H9 (cell line): ENCODE results near the gene CCR2. TPM values are rescaled to one million over a fixed set of nuclear protein-coding genes. Genes with fewer than 3 reads are reported as not detected.

Experiments used
- DNase-seq: peaks from one replicate; pipeline ENCODE4 v3.0.0-alpha.2; 2017
- H2AFZ ChIP-seq: one replicate; pipeline ENCODE4 v1.6.1; 2013; ENCODE audit warnings: mild to moderate bottlenecking, low read length, control low read depth, moderate library complexity
- H2AK5ac ChIP-seq: 2 replicates; pipeline ENCODE4 v1.6.1; 2013; ENCODE audit warnings: low read length, control low read depth, mixed read lengths; ENCODE audit not compliant: insufficient read length
- H2BK120ac ChIP-seq: one replicate; pipeline ENCODE4 v1.6.1; 2013; ENCODE audit warnings: low read depth, mild to moderate bottlenecking, low read length, control low read depth, inconsistent platforms; ENCODE audit not compliant: poor library complexity, severe bottlenecking
- H2BK12ac ChIP-seq: 2 replicates; pipeline ENCODE4 v1.6.1; 2013; ENCODE audit warnings: low read length, control low read depth, mixed read lengths, low read depth; ENCODE audit not compliant: insufficient read length
- H2BK15ac ChIP-seq: 2 replicates; pipeline ENCODE4 v1.6.1; 2013; ENCODE audit warnings: low read depth, low read length, control low read depth
- H2BK20ac ChIP-seq: one replicate; pipeline ENCODE4 v1.6.1; 2013; ENCODE audit warnings: low read depth, mild to moderate bottlenecking, low read length, control low read depth, inconsistent platforms; ENCODE audit not compliant: poor library complexity, severe bottlenecking
- H2BK5ac ChIP-seq: 2 replicates; pipeline ENCODE4 v1.6.1; 2013; ENCODE audit warnings: low read length, control low read depth, mixed read lengths; ENCODE audit not compliant: insufficient read length
- H3K14ac ChIP-seq: 2 replicates; pipeline ENCODE4 v1.6.1; 2013; ENCODE audit warnings: low read length, control low read depth; ENCODE audit not compliant: insufficient read depth
- H3K18ac ChIP-seq: 2 replicates; pipeline ENCODE4 v1.6.1; 2013; ENCODE audit warnings: low read depth, mild to moderate bottlenecking, mixed read lengths, low read length, control low read depth; ENCODE audit not compliant: insufficient read length
- H3K23ac ChIP-seq: 2 replicates; pipeline ENCODE4 v1.6.1; 2013; ENCODE audit warnings: low read length, control low read depth, mixed read lengths, low read depth; ENCODE audit not compliant: insufficient read length
- H3K23me2 ChIP-seq: 2 replicates; pipeline ENCODE4 v1.6.1; 2013; ENCODE audit warnings: low read depth, mild to moderate bottlenecking, mixed read lengths, low read length, control low read depth; ENCODE audit not compliant: insufficient read length, poor library complexity, severe bottlenecking
- H3K27ac ChIP-seq: 2 replicates; pipeline ENCODE4 v1.5.1; 2013; ENCODE audit warnings: low read length, control low read depth, mixed read lengths, low read depth; ENCODE audit not compliant: insufficient read length
- H3K27me3 ChIP-seq: 2 replicates; pipeline ENCODE4 v1.6.1; 2013; ENCODE audit warnings: low read length, control low read depth, inconsistent platforms; ENCODE audit not compliant: insufficient read depth
- H3K4ac ChIP-seq: 2 replicates; pipeline ENCODE4 v1.6.1; 2013; ENCODE audit warnings: low read depth, mild to moderate bottlenecking, control low read depth, inconsistent platforms, low read length, moderate library complexity
- H3K4me1 ChIP-seq: 2 replicates; pipeline ENCODE4 v1.6.1; 2013; ENCODE audit warnings: low read length, control low read depth, inconsistent platforms; ENCODE audit not compliant: insufficient read depth
- H3K4me2 ChIP-seq: 2 replicates; pipeline ENCODE4 v1.6.1; 2013; ENCODE audit warnings: low read length, control low read depth, mixed read lengths; ENCODE audit not compliant: insufficient read length, insufficient read depth
- H3K56ac ChIP-seq: 2 replicates; pipeline ENCODE4 v1.6.1; 2013; ENCODE audit warnings: low read depth, mild to moderate bottlenecking, mixed read lengths, low read length, control low read depth; ENCODE audit not compliant: insufficient read length
- H3K79me1 ChIP-seq: 2 replicates; pipeline ENCODE4 v1.6.1; 2013; ENCODE audit warnings: low read depth, mild to moderate bottlenecking, moderate library complexity, low read length, control low read depth, inconsistent platforms; ENCODE audit not compliant: insufficient read depth, poor library complexity, severe bottlenecking
- H3K79me2 ChIP-seq: 2 replicates; pipeline ENCODE4 v1.6.1; 2013; ENCODE audit warnings: low read length, control low read depth, inconsistent platforms; ENCODE audit not compliant: insufficient read depth
- H3K9ac ChIP-seq: 2 replicates; pipeline ENCODE4 v1.6.1; 2013; ENCODE audit warnings: low read length, control low read depth, mixed read lengths; ENCODE audit not compliant: insufficient read length; ENCODE audit errors: extremely low read depth
- H3K9me3 ChIP-seq: one replicate; pipeline ENCODE4 v1.6.1; 2013; ENCODE audit warnings: low read depth, low read length, inconsistent platforms; ENCODE audit not compliant: control insufficient read depth
- H3T11ph ChIP-seq: one replicate; pipeline ENCODE4 v1.6.1; 2013; ENCODE audit warnings: mild to moderate bottlenecking, low read length, control low read depth, inconsistent platforms
- H4K20me1 ChIP-seq: one replicate; pipeline ENCODE4 v1.6.1; 2013; ENCODE audit not compliant: control insufficient read depth, insufficient read length, insufficient read depth
- H4K5ac ChIP-seq: 2 replicates; pipeline ENCODE4 v1.6.1; 2013; ENCODE audit warnings: low read depth, mild to moderate bottlenecking, mixed read lengths, low read length, control low read depth; ENCODE audit not compliant: insufficient read length
- H4K8ac ChIP-seq: replicated peaks from 2 replicates; pipeline ENCODE4 v1.6.1; 2013; ENCODE audit warnings: low read length, control low read depth, mixed read lengths, low read depth; ENCODE audit not compliant: insufficient read length
- H4K91ac ChIP-seq: 2 replicates; pipeline ENCODE4 v1.6.1; 2013; ENCODE audit warnings: low read depth, mild to moderate bottlenecking, moderate library complexity, mixed read lengths, low read length, control low read depth; ENCODE audit not compliant: insufficient read length
- H3K27ac Mint-ChIP-seq, 3 experiments: 2 replicates in 2 of 3; 3 replicates in 1 of 3; pipeline ENCODE4 v1.8.0; 2020 to 2021; ENCODE audit warnings: mixed read lengths in 3 of 3, mild to moderate bottlenecking in 1 of 3, moderate library complexity in 1 of 3
- H3K27me3 Mint-ChIP-seq: 2 replicates; pipeline ENCODE4 v1.8.0; 2021; ENCODE audit warnings: low read depth, mild to moderate bottlenecking, moderate library complexity, mixed read lengths
- H3K36me3 Mint-ChIP-seq, 3 experiments: 2 replicates in 2 of 3; 3 replicates in 1 of 3; pipeline ENCODE4 v1.8.0; 2020 to 2021; ENCODE audit warnings: low read depth in 3 of 3, mixed read lengths in 3 of 3; ENCODE audit not compliant: insufficient read depth in 1 of 3
- H3K4me1 Mint-ChIP-seq, 2 experiments: 2 replicates each; pipeline ENCODE4 v1.8.0; 2020; ENCODE audit warnings: mixed read lengths in 2 of 2
- H3K4me3 Mint-ChIP-seq, 2 experiments: 2 replicates in 1 of 2; 3 replicates in 1 of 2; pipeline ENCODE4 v1.8.0; 2020 to 2021; ENCODE audit warnings: mild to moderate bottlenecking in 2 of 2, mixed read lengths in 2 of 2, moderate library complexity in 1 of 2
- H3K9me3 Mint-ChIP-seq, 2 experiments: 2 replicates in 1 of 2; 3 replicates in 1 of 2; pipeline ENCODE4 v1.8.0; 2020; ENCODE audit warnings: mild to moderate bottlenecking in 2 of 2, mixed read lengths in 2 of 2, moderate library complexity in 1 of 2
- CTCF ChIP-seq: fragments of 200-600 bp; sonication (generic); conservative IDR thresholded peaks from 3 replicates; pipeline ENCODE4 v1.8.0; 2021; ENCODE audit warnings: antibody characterized with exemption, mild to moderate bottlenecking
- WGBS: extraction: QIAGEN DNeasy Blood & Tissue Kit; methylation state at CpG from one replicate; pipeline ENCODE4 v1.1.7; 2013; ENCODE audit warnings: missing lambda C conversion rate, low lambda C conversion rate, mixed read lengths; ENCODE audit not compliant: insufficient read length; ENCODE audit errors: extremely low coverage; 5-methylcytosine and 5-hydroxymethylcytosine counted together
- total RNA-seq: library from RNA; stranded (reverse); gene quantifications from 2 replicates; pipeline ENCODE4 v1.2.1, GENCODE V29; 2021

The CCR2 gene
- total RNA-seq, 1 experiment from 2014 or later = not detected

GRCh38 chr3:46358466-46358865 is 4.6 kb downstream of the CCR2 start:
- H2BK15ac ChIP-seq = no peak overlapping the region
- no peaks in the 10 kb centered on the region for H3K36me3 Mint-ChIP-seq
- H2BK20ac ChIP-seq = no peak overlapping the region
- no peak for TF ChIP-seq CTCF
- H2AFZ ChIP-seq = no peak overlapping the region
- H4K8ac ChIP-seq = no peak overlapping the region
- H4K5ac ChIP-seq = no peak overlapping the region
- H3K27me3 Mint-ChIP-seq = peaks cover 25% of the 10 kb centered on the region
- H3K27ac ChIP-seq = no peak overlapping the region
- no peak overlapping the region for H2BK5ac ChIP-seq
- no peaks in the 10 kb centered on the region for H3K23me2 ChIP-seq
- no peak overlapping the region for H3K27ac Mint-ChIP-seq
- H3T11ph ChIP-seq = no peak overlapping the region
- WGBS = no CpG with 5 or more reads among the region's 6 CpGs
- H3K9ac ChIP-seq = no peak overlapping the region
- no peaks in the 10 kb centered on the region for H3K4me1 Mint-ChIP-seq
- H3K4ac ChIP-seq = no peak overlapping the region
- no peak overlapping the region for H3K4me2 ChIP-seq
- H3K23ac ChIP-seq = no peak overlapping the region
- H3K4me1 ChIP-seq = no peaks in the 10 kb centered on the region
- H3K27me3 ChIP-seq = no peaks in the 10 kb centered on the region
- H3K9me3 ChIP-seq = no peaks in the 10 kb centered on the region
- no peak overlapping the region for H3K4me3 Mint-ChIP-seq
- no peak overlapping the region for H3K56ac ChIP-seq
- H3K79me2 ChIP-seq = no peaks in the 10 kb centered on the region
- no peak overlapping the region for H2AK5ac ChIP-seq
- H4K20me1 ChIP-seq = no peaks in the 10 kb centered on the region
- H3K18ac ChIP-seq = no peak overlapping the region
- no peak overlapping the region for H3K14ac ChIP-seq
- no peak overlapping the region for H2BK120ac ChIP-seq
- DNase-seq = no peak
- no peak overlapping the region for H2BK12ac ChIP-seq
- H4K91ac ChIP-seq = no peak overlapping the region
- H3K9me3 Mint-ChIP-seq = no peaks in the 10 kb centered on the region
- H3K79me1 ChIP-seq = no peaks in the 10 kb centered on the region
